AML-193 (cell line): ENCODE measurements around the gene MCL1.

ENCODE experiments used
- DNase-seq, 2 experiments: peaks; one replicate each; lab custom pipeline; 2025; lab: John Stamatoyannopoulos, UW

Gene MCL1

DNA sequence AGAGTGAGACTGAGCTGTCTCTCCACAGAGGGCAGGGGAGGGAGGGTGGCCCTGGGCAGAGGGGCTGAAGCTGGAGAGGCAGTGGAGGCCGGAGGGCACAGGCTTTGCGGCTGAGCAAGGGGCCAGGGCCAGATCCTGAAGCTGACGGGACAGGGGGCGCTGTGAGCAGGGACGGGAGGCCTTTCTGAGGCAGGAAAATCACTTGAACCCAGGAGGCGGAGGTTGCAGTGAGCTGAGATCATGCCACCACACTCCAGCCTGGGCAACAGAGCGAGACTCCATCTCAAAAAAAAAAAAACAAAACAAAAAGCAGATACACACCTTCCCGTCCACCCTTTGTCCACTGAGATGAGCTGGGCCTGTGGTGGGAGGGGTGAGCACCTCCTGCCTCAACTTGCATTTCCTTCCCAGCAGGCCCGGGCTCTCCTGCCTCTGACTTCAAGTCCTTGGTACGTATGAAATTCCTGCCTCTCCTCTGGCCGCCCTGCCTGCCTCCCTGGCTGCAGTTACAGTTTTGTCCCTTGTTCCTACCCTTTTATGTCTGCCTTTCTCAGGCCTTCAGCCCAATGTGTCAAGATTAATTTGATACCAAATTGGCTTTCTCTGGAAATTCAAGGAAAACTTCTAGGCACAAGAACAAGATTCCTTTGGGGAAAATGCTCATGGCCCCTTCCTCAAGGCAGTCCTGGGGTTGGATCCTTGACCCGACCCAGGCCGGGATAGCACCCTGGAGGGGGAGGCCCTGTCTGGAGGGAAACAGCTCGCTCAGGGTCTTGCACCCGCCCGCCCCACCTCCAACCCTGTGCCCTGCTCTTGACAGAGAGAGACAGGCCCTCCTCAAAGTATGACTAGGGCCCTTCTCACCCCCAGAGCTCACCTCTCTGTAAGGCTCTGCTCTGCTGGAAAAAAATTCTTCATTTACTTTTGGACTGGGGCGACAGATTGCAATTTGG, 41.4 kb downstream of the MCL1 start:
- DNase-seq: no peak

DNA sequence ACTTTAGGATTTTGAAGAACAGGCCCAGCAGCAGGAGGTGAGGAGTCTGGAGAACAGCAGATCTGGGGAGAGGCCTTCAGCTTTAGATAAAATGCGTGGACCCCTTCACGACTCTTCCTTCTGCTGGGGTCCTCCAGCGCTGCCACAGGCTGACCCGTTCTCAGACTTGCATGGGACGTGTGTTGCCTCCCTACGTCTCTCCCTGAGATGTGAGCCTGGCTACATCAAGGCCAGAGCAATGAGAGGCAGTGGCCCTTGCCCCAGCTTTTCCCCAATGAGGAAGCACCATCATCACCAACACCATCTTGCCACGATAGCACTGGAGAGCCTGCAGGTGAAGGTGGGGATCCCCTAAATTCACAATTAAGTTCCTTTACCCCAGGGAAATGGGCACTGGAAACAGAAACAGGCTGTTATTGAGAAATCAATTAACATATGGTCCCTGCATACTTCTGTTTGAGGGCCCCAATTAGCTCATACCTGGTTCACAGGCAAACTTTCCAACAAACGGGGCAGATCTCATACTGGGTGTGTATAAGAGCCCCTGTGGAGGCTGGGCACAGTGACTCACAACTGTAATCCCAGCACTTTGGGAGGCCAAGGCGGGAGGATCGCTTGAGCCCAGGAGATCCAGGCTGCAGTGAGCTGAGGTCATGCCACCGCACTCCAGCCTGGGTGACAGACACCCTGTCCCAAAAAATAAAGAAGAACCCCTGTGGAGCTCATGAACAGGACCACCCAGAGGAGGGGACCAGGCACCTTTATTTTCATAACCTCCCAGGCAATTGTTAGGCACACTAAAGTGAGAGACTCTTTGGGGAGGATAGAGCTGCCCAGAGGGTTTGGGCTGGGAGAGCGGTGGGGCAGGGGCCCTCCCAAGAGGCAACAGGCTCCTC, 42.3 kb downstream of the MCL1 start:
- DNase-seq: no peak

DNA sequence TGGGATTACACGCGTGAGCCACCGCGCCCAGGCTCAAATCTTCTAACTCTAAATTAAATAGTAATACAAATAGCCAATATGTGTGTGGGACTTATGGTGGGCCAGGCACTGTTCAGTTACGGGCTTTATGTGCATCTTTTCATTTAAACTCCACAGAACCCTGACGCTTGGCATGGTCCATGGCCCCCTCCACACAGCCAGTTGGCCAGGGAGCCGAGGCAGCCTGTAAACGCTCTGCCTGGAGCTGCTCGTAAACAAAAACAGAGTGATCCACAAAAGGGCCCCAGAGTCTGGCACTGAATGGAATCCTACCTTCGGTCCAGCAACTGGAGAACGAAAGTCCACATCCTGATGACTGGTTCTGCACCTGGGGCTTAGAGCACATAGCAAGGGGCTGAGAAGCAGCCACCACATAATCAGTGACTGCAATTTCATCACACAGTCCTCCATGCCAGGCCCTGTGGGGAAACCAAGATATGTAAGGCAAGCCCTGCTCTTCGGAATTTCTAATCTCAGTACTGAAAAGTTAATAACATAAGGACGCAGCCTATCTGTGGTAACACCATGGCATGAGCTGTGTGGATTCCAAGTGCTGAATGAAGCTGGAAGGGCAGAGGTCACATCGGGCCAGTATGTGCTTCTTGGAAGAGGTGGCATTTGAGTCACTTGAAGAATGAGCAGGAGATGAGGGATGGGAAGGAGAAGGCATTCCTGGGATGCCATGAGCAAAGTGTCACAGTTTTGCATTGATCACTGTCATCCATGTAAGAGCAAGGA, 43.7 kb downstream of the MCL1 start:
- DNase-seq: no peak

DNA sequence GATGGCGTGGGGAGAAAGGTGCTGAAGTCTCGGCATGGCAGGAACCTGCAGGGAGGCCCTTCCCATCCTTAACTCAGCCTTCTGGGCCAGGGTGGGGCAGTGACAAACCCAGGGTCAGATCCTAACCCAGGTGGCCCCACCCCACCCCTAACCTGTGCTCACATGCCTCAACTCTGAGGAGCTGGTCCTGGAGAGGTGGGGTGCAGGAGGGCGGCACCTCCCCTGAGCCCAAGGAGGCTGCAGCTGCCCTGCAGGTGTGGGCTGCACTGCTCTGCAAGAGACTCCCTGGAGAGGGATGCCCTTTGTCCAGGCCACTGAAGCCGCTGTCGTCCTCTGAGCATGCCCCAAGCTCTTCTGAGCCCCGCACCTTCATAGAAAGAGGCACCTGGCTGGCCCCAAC, 45.4 kb downstream of the MCL1 start:
- DNase-seq: no peak

DNA sequence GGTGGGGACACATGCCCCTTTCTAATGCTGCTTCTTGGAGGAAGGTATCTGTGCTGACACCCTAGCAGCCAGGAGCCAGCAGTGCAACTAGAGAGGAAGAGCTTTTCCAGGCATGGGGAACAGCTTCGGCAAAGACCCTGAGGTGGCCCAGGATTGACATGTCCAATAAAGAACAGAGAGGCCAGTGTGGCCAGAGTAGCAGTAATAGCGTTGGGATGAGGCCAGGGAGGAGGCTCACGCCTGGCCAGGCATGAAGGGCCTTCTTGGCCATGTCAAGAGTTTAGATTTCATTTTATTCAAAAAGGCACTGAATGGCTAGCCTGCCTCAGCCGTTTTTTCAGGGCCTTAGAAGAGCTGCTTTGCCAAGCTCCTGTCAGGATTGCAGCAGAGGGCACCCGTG, 46.5 kb downstream of the MCL1 start:
- DNase-seq: no peak

DNA sequence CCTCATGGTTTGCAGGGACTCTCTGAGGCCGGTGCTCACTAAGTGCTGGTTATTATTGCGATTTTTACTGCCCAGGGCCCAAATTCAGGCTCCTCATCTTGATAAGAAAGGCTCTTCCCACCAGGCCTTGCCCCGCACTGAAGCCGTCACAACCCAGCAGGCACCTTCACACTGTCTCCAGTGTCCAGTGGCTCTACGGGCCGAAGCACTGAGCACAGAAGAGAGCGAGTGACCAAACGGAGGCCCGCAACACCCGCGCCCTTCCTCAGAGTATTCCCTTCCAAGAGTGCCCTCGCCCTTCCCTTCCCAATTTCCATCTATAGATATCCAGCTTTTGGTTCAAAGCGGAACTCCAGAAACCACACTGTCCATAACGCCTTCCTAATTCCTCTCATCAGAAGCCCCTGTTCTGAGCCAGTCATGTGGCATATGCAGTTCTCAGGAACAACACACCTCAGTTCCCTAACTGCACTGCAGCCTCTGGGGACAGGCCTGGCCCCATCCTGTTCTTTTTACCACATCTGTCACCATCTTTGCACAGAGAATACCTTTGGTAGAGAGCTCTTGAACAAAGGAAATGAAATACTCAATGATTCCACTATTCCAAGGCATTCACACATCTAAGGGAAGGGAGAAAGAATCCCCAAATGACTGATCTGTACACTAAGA, 48.8 kb downstream of the MCL1 start:
- DNase-seq: no peak

DNA sequence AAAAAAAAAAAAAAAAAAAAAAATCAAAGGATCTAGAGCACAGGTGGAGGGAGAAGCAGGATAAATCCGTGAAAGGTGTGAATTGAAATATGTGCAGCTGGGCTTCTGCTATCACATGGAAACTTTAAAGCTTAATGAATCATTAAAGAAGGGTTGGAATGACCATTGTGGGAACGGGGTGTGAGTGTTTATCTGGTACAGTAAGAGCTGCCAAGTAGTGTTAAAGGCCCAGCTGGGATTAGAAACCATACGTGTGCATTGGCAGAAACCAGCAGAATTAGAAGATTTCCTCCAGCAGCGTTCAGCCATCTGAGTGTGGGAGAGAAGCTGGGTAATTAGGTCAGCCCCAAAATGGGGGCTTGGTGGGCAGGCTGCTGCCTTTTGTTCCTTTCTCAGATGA, 50.4 kb downstream of the MCL1 start:
- DNase-seq: no peak

DNA sequence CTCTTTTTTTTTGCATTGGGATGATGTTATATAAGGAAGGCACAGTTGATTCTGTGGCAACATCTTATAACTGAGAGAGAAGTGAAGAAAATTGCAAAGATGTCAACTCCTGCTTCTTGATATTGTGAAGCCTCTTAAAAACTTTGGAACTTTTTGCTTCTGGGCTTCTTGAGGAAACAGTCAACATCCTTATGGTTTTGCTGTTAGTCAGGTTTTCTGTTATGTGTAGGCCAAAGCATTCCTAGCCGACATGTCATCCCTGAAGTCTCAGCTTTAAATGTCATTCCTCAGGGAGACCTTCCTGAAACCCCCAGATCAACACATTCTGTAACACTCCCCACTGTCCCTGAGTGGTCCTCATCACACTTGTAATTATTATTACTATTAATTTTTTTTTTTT, 51.2 kb downstream of the MCL1 start:
- DNase-seq: no peak

DNA sequence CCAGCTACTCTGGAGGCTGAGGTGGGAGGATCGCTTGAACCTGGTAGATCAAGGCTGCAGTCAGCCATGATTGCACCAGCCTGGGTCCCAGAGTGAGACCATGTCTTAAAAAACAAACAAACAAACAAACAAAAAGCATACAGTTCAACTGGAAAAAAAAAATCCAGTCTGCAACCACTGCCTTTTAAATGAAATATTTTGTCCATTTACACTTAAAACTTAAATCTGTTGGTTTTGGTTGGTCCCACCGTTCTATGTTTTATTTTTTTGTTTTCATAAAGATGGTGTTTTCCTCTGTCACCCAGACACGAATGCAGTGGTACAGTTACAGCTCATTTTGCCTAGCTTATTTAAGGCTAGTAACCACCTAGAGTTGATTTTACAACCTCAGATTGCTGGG, 54.1 kb downstream of the MCL1 start:
- no peak for DNase-seq
